Activated naive CD8-positive, alpha-beta T cell treated with anti-CD3 and anti-CD28 coated beads for 36 hours (primary cell): Measurements from ENCODE around the gene FAHD2B. TPM values are rescaled to one million over a fixed set of nuclear protein-coding genes. Genes with fewer than 3 reads are reported as not detected.
"Not testable (repeated sequence)": the region's sequence is repeated elsewhere in the genome, so short reads cannot be mapped to it uniquely, and the experiment has no call there.

Source experiments
- DNase-seq: peaks from one replicate; pipeline ENCODE4 v3.0.0; 2021
- H3K27ac Mint-ChIP-seq: one replicate; pipeline ENCODE4 v1.8.0; 2022; ENCODE audit warnings: mild to moderate bottlenecking, moderate library complexity, mixed read lengths
- H3K27me3 Mint-ChIP-seq: one replicate; pipeline ENCODE4 v1.8.0; 2022; ENCODE audit warnings: mild to moderate bottlenecking, mixed read lengths
- H3K36me3 Mint-ChIP-seq: one replicate; pipeline ENCODE4 v1.8.0; 2021; ENCODE audit warnings: mild to moderate bottlenecking, mixed read lengths
- H3K4me1 Mint-ChIP-seq: one replicate; pipeline ENCODE4 v1.8.0; 2021; ENCODE audit warnings: mixed read lengths
- H3K4me3 Mint-ChIP-seq: one replicate; pipeline ENCODE4 v1.8.0; 2022; ENCODE audit warnings: mild to moderate bottlenecking, moderate library complexity, mixed read lengths
- H3K9me3 Mint-ChIP-seq: one replicate; pipeline ENCODE4 v1.8.0; 2022; ENCODE audit warnings: mixed read lengths
- total RNA-seq, 2 experiments: library from RNA; stranded (reverse); gene quantifications; one replicate each; pipeline ENCODE4 v1.2.3, GENCODE V29; 2021

The FAHD2B gene, protein sequence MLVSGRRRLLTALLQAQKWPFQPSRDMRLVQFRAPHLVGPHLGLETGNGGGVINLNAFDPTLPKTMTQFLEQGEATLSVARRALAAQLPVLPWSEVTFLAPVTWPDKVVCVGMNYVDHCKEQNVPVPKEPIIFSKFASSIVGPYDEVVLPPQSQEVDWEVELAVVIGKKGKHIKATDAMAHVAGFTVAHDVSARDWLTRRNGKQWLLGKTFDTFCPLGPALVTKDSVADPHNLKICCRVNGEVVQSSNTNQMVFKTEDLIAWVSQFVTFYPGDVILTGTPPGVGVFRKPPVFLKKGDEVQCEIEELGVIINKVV
- total RNA-seq, result 10 to 100 TPM; 19.3 to 20.5 TPM

DNA sequence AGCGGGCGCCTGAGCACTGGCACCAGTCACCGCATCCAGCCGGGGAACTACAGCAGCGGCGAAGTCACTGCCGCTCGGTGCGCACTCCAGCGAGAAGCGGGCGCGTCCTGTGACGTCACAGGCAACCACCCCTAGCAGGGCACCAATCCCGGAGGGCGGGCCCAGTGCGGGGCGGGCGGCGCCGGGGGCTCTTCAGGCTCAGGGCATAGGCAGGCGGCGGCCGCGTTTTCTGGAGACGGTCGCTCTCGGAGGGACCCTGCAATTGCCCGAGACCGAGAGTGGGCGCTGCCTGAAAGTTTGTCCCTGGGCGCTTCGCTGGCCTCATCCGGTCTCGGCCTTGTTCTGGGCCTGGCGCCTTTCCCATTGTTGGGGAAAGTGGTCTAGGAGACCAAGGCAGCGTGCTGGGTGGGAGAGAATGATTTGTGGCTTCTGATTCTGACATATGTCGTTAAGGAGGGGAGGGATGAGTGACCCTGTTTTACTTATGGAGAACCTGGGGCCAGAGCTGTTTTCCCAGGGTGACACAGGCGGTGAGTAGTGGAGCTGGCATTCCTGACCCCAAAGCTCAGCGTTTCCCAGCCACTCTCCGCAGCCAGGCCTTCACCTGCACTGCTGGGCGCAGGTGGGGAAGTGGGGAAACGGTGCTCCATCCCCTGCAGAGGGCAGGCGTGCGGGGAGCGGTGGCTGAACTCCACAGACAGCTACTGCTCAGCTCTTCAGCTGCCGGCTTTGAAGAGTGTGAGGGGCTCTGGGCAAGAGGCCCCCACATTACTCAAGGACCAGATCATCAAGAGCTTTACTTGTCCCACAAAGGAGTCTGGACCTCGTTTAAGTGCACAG is at the start of gene FAHD2B:
Gene FAHD2B, minus strand, starts transcription at position 111 of the 840 bp plus-strand sequence. CDS start 3,176 bp downstream, outside the sequence.
- not testable (repeated sequence) for H3K27me3 Mint-ChIP-seq, H3K36me3 Mint-ChIP-seq, H3K9me3 Mint-ChIP-seq
- peak; percentile 82 for DNase-seq
- H3K4me1 Mint-ChIP-seq, result peaks cover 12% of the 10 kb centered on the region
- H3K27ac Mint-ChIP-seq, result peak within 1 kb of the TSS; percentile 63
- H3K4me3 Mint-ChIP-seq, result peak within 1 kb of the TSS; percentile 78

- H3K4me3 Mint-ChIP-seq, DNase-seq, H3K36me3 Mint-ChIP-seq, H3K27me3 Mint-ChIP-seq, H3K9me3 Mint-ChIP-seq, H3K27ac Mint-ChIP-seq, H3K4me1 Mint-ChIP-seq: not testable (repeated sequence)
Measured at GRCh38 chr2:97144016-97144415, 49.3 kb upstream of the FAHD2B start.

DNA sequence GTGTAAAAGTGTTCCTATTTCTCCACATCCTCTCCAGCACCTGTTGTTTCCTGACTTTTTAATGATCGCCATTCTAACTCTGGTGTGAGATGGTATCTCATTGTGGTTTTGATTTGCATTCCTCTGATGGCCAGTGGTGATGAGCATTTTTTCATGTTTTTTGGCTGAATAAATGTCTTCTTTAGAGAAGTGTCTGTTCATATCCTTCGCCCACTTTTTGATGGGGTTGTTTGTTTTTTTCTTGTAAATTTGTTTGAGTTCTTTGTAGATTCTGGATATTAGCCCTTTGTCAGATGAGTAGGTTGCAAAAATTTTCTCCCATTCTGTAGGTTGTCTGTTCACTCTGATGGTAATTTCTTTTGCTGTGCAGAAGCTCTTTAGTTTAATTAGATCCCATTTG is 34.4 kb upstream of the FAHD2B start:
- not testable (repeated sequence) for H3K9me3 Mint-ChIP-seq, H3K4me1 Mint-ChIP-seq, H3K27ac Mint-ChIP-seq, H3K27me3 Mint-ChIP-seq, H3K4me3 Mint-ChIP-seq, DNase-seq
- H3K36me3 Mint-ChIP-seq, result peaks cover 32% of the 10 kb centered on the region

DNA sequence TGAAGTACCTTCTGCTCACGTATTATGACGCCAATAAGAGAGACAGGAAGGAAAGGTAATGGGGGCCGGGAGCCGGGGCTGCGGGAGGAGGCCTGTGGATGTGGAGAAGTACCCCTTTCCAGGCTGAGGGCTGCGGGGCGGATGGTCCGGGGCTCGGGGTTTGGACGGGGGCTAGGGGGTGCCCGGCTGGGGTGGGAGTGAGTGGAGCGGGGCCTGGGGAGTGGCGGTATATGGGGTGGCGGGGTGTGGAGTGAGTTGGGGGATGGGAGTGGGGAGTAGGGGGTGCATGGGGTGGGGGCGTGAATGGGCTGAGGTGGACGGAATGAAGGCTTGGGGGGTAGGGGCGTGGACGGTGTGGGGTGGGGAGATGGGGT is 19.2 kb upstream of the FAHD2B start:
- not testable (repeated sequence) for H3K27me3 Mint-ChIP-seq, H3K36me3 Mint-ChIP-seq, H3K4me1 Mint-ChIP-seq, H3K9me3 Mint-ChIP-seq
- Mint-ChIP-seq H3K4me3 (peak overlapping the region; percentile 98), H3K27ac (peak overlapping the region; percentile 93)
- DNase-seq, result peak; percentile 7

DNA sequence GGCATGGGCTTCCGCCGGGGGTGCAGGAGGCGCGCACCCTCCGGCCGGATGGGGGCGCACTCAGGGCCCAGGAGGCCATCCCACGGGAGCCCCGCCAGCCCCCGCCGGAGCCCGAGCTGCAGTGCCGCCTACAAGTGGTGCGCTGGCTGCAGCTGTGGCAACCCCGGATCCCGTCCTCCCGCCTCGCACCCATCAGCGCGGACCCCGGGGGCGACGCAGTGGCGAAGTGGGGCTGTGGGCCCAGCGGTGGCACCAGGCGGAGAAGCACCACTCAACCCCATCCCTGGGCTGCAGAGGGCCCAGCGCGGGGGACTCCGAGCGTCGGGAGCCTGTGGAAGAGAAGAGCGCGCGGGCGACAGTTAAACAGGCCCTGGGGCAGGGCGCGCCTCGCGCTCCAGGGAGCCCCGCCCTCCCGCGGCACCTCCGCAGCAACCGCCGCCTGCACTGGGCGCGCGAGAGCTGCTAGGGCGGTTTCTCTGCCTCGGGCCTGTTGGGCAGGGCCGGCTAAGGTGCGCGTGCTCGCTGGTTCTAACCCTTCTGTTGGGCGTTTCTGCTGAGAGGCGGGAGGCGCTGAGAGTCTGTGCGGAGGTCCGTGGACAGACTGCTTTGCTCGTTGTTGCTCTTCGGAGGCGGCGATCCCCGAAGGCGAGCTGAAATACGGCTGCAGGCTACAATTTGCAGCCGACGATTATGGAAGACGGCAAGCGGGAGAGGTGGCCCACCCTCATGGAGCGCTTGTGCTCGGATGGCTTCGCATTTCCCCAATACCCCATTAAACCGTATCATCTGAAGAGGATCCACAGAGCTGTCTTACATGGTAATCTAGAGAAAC is 18.6 kb upstream of the FAHD2B start, which contains the start of gene ANKRD36:
Gene ANKRD36, plus strand, starts transcription at position 104 of the 832 bp plus-strand sequence. Its CDS starts 587 bp downstream, at position 691.
- H3K36me3 Mint-ChIP-seq, H3K4me1 Mint-ChIP-seq, H3K27me3 Mint-ChIP-seq, H3K9me3 Mint-ChIP-seq: not testable (repeated sequence)
- Mint-ChIP-seq H3K27ac (peak within 1 kb of the TSS; percentile 93), H3K4me3 (peak within 1 kb of the TSS; percentile 98)
- DNase-seq, result peak; percentile 93

DNA sequence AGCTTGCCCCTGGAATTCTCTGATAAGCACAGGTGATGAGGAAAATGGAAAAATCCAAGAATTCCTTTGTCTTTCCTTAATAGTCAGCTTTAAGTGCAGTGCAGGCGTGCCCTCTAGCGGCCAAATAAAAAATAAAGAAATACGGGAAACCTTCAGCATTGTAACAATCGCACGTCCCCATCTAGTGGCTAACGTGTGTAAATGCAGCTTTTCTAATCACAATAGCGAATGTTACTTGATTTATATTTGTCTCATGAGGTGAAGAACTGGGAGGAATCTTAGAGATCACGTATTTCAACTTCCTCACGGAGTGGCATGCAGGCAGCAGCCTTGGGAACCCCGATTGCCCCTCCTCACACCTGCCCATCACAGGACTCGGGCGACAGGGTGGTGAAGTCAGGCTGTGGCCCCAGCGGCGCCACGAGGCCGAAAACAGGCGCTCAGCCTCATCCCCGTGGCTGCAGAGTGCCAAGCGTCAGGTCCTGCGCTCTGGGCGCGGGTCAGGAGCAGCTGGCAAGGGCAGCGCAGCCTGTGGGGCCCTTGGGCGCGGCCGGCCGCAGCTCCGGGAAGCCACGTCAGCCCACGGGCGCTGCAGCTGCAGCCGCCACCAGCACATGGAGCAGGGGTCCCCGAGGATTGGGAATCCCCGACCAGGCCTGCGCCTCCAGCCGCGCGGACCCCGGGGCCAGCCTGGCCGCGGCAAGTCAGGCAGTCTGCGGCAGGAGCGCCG is 17.8 kb upstream of the FAHD2B start:
- not testable (repeated sequence) for H3K27me3 Mint-ChIP-seq, H3K4me1 Mint-ChIP-seq, H3K9me3 Mint-ChIP-seq, H3K36me3 Mint-ChIP-seq
- peak; percentile 51 for DNase-seq
- Mint-ChIP-seq H3K4me3 (peak overlapping the region; percentile 82), H3K27ac (peak overlapping the region; percentile 89)

GRCh38 chr2:97111246-97111645 is 16.6 kb upstream of the FAHD2B start:
- H3K4me3 Mint-ChIP-seq, H3K9me3 Mint-ChIP-seq, H3K36me3 Mint-ChIP-seq, H3K27me3 Mint-ChIP-seq, H3K4me1 Mint-ChIP-seq, H3K27ac Mint-ChIP-seq, DNase-seq: not testable (repeated sequence)

DNA sequence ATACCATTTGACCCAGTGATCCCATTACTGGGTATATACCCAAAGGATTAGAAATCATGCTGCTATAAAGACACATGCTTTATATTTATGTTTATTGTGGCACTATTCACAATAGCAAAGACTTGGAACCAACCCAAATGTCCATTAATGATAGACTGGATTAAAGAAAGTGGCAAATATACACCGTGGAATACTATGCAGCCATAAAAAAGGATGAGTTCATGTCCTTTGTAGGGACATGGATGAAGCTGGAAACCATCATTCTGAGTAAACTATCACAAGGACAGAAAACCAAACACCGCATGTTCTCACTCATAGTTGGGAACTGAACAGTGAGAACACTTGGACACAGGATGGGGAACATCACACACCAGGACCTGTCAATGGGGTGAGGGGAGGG is 12.2 kb upstream of the FAHD2B start:
- H3K27ac Mint-ChIP-seq, H3K9me3 Mint-ChIP-seq, DNase-seq, H3K4me1 Mint-ChIP-seq, H3K4me3 Mint-ChIP-seq, H3K36me3 Mint-ChIP-seq: not testable (repeated sequence)
- peaks cover 13% of the 10 kb centered on the region for H3K27me3 Mint-ChIP-seq

GRCh38 chr2:97098786-97099372 is 4.2 kb upstream of the FAHD2B start:
- H3K4me3 Mint-ChIP-seq, H3K36me3 Mint-ChIP-seq, H3K9me3 Mint-ChIP-seq, H3K27me3 Mint-ChIP-seq, H3K27ac Mint-ChIP-seq, DNase-seq, H3K4me1 Mint-ChIP-seq: not testable (repeated sequence)

DNA sequence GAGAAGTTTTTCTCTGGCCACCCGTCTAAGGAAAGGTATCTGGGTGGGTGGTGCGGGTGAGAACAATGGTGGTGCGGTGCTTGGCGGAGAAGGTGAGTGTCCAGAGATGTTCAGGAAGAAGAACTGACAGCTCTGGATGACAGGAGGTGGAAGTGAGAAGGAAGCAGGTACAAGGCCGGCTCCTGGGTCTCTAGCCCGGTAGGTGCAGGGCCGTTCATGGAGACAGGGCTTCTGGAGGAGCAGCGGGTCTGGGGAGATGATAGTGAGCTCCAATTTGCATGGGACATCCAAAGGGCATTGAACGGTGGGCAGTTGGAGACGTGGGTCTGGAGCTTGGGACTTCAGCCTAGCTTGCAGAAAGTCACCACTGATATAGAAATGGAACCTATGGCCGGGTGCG is 979 bp upstream of the FAHD2B start:
- H3K4me1 Mint-ChIP-seq, result peaks cover 12% of the 10 kb centered on the region
- peak overlapping the region; percentile 78 for H3K4me3 Mint-ChIP-seq
- DNase-seq, result no peak
- peaks cover 7% of the 10 kb centered on the region for H3K27me3 Mint-ChIP-seq
- no peaks in the 10 kb centered on the region for H3K36me3 Mint-ChIP-seq
- H3K9me3 Mint-ChIP-seq, result no peaks in the 10 kb centered on the region
- H3K27ac Mint-ChIP-seq, result no peak overlapping the region

DNA sequence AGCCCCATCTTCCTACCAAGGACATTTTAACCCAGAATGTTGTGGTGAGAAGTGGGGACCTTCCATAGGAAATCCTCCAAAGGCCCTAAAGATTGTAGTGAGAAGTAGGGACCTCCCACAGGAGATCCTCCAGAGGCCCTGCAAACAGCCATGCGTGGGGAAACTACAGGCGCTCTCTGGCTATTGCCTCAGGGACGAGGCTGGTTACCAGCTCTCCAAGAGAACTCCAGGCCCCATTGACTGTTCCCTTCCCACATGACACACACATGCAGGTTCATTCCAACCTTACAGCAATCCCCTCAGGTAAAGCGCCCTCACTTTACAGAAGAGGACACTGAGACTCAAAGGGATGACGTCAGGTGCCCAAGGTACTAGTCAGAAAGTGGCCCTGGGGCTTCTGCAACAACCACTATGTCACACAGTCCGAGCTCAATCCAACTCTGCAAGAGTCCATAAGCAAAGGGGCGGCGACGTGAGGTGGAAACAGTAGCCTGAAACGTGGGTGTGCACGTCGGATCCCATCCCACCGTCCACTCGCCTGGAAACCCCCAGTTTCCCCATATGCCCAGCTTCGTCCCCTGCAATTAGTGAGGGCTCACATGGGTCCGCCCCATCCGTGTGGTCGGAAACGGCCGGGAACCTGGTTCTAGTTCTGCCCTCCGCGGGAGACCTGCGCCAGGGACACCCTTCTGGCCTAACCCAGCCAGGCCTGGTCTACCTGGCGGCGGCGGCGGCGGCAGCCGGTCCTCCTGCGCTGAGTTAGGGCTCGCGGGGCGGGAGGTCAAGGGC is 505 bp downstream of the FAHD2B start:
- peaks cover 12% of the 10 kb centered on the region for H3K4me1 Mint-ChIP-seq
- H3K27me3 Mint-ChIP-seq, DNase-seq, H3K27ac Mint-ChIP-seq, H3K36me3 Mint-ChIP-seq, H3K9me3 Mint-ChIP-seq: not testable (repeated sequence)
- H3K4me3 Mint-ChIP-seq, result peak overlapping the region; percentile 47

- H3K27me3 Mint-ChIP-seq, DNase-seq, H3K4me3 Mint-ChIP-seq, H3K36me3 Mint-ChIP-seq, H3K9me3 Mint-ChIP-seq, H3K27ac Mint-ChIP-seq: not testable (repeated sequence)
- peaks cover 12% of the 10 kb centered on the region for H3K4me1 Mint-ChIP-seq
Measured at GRCh38 chr2:97092946-97093345, 1.7 kb downstream of the FAHD2B start.

DNA sequence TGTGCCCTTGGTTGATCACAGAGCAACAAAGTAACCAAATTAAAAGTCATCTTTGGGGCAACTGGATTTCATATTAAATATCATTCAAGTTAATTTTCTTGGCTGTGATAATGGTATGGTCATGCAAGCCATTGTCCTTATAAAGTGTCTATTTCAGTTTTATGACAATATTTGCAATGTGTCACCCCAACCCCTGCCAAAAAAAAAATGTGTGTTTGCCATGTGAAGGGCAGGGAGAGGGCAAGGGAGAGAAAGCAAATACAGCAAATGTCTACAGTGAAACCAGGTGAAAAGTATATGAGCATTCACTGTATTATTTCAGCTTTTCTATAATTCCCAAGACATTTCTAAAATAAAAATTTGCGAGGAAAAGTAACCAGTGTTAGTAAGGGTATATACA is 6.0 kb downstream of the FAHD2B start:
- not testable (repeated sequence) for H3K4me1 Mint-ChIP-seq, H3K9me3 Mint-ChIP-seq, H3K27ac Mint-ChIP-seq, H3K36me3 Mint-ChIP-seq, H3K27me3 Mint-ChIP-seq, H3K4me3 Mint-ChIP-seq, DNase-seq

- not testable (repeated sequence) for DNase-seq, H3K4me3 Mint-ChIP-seq, H3K27ac Mint-ChIP-seq, H3K9me3 Mint-ChIP-seq, H3K4me1 Mint-ChIP-seq, H3K27me3 Mint-ChIP-seq, H3K36me3 Mint-ChIP-seq
Measured at GRCh38 chr2:97085093-97085492, 9.6 kb downstream of the FAHD2B start.
